LHCN-M2 (cell line): ENCODE data around the gene RCL1. TPM values are rescaled to one million over a fixed set of nuclear protein-coding genes. Genes with fewer than 3 reads are reported as not detected.
A peak's percentile ranks its signal among the peaks of the same experiment; 100 is the strongest.
"Not testable (repeated sequence)": the region's sequence is repeated elsewhere in the genome, so short reads cannot be mapped to it uniquely, and the experiment has no call there.

ENCODE experiments used
- DNase-seq: peaks from one replicate; pipeline ENCODE4 v3.0.0-alpha.2; 2012; ENCODE audit warnings: low read depth
- total RNA-seq: library from RNA; depleted of rRNA; stranded (reverse); fragments of >200 nt; gene quantifications from 2 replicates; pipeline ENCODE4 v1.2.3, GENCODE V29; 2014

RCL1 gene
- total RNA-seq, 1 experiment from 2014 or later: 15.0 TPM

DNA sequence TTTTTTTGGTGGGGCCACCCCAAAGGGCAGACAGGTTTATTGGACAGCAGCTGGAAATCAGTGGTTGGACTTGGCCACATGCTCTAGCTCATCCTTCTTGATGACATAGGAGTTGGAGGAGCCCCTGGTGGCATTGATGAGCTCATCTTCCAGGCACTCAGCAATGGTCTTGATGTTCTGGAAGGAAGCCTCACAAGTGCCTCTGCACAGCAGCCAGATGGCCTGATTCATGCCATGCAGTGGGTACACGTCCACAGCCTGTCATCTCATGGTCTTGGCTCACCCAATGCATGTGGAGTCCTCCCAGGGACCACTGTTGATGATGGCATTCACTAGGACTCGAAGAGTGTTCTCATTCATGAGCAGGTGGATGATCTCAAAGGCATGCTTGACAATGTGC is 11.3 kb upstream of the RCL1 start:
- peak; percentile 34 for DNase-seq

DNA sequence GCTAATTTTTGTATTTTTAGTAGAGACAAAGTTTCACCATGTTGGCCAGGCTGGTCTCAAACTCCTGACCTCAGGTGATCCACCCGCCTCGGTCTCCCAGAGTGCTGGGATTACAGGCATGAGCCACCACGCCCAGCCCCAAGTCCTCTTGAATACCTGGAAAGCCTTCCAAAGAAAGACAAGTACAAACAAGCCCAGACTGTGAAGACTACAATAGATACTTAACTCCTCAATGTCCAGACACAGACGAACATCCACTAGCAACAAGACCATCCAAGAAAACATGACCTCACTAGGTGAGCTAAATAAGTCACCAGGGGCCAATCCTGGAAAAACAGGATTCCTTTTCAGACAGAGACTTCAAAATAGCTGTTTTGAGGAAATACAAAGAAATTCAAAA is 9.6 kb upstream of the RCL1 start:
- not testable (repeated sequence) for DNase-seq

GRCh38 chr9:4784403-4784802 is 8.3 kb upstream of the RCL1 start:
- no peak for DNase-seq

- no peak for DNase-seq
Observed at GRCh38 chr9:4786599-4786998, 6.1 kb upstream of the RCL1 start.

DNA sequence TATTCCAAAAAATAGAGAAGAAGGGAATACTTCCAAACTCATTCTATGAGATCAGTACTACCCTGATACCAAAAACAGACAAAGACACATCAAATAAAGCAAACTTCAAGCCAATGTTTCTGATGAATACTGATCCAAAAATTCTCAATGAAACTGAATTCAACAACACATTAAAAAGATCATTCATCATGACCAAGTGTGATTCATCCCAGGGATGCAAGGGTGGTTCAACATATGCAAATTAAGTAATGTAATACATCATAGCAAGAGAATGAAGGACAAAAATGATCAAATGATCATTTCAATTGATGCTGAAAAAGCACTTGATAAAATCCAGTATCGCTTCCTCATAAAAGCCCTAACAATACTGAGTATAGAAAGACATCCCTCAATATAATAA is 4.9 kb upstream of the RCL1 start:
- no peak for DNase-seq

- DNase-seq: no peak
Observed at GRCh38 chr9:4788703-4789102, 4.0 kb upstream of the RCL1 start.

- peak; percentile 22 for DNase-seq
Observed at GRCh38 chr9:4792054-4792571, 631 bp upstream of the RCL1 start.

GRCh38 chr9:4793459-4794395 is 983 bp downstream of the RCL1 start:
- no peak for DNase-seq

DNA sequence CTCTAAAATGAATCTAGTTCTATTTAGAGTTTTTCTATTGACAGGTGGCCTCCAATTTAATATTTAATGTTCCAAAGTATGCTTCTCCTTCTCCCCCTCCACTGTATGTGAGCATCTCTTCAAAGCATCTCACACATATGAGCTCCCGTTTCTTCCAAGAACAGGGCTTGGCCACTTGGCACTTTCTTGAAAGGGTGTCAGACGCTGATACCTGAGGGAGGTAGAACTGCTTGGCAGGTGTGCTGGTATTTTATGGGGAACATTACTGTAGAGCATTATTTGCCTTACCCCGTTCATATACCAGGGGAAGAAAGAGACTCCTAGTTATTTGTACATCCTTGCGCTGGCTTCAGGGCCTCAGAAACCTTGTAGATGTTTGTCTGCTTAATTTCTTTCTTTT is 1.9 kb downstream of the RCL1 start:
- DNase-seq: no peak

- DNase-seq: not testable (repeated sequence)
Observed at GRCh38 chr9:4795108-4795507, 2.4 kb downstream of the RCL1 start.

DNA sequence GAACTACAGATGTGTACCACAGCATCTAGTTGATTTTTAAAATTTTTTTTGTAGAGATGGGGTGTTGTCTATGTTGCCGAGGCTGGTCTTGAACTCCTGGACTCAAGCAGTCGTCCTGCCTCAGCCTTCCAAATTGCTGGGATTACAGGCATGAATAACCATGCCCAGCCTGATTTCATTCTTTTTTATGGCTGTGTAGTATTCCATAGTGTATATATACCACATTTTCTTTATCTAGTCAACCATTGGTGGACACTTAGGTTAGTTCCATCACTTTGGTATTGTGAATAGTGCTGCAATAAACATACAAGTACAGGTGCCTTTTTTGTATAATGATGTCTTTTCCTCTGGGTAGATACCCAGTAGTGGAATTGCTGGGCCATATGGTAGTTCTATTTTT is 3.8 kb downstream of the RCL1 start:
- DNase-seq: no peak

- DNase-seq: peak; percentile 41
Observed at GRCh38 chr9:4796988-4797853, 4.5 kb downstream of the RCL1 start.

DNA sequence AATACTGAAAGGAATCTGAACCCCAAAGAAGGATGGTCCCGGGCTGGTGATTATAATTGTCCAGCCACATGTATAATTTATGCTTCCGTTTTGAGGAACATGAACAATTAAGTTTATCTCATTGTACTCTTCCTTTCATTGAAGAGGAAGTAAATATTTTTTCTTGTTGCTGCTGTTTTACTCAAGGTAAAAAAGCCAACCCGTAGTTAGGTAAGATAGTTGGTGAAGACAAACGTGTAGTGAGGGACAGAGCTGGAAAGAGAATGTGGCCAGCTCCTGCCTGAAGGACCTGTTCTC is 5.1 kb downstream of the RCL1 start:
- DNase-seq: no peak

DNA sequence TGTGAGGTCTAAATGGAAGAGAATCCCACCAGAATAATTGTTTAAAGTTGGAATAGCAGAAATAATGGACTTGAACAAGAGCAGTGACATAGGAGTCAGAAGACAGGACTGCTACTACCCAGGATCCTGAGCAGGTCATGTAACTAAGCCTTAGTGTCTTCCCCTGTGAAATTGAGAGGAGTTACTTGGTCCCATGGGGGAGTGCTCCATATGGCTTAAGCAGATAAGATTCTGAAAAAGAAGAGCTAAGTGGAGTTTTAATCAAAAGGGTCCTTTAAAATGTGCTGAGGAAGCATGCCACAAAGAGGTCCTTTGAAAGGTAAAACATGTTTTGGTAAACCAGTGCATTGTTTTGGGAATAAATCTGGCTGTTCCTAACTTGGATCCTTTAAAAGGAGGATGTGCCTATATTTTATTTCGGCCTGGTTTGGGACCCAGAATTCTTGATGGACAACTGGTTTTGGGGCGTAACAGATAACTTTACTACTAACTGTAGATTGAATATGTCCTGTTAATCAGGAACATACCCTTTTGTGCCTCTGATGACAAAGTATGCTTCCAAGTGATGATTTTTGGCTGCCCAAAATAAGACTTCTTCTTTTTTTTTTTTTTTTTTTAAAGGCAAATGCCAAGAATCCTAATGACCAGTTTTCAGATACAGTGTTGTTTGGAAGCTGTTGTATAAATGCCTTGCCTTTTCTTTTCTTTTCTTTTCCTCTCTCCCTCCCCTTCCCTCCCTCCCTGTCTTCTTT is 5.7 kb downstream of the RCL1 start:
- DNase-seq: no peak

DNA sequence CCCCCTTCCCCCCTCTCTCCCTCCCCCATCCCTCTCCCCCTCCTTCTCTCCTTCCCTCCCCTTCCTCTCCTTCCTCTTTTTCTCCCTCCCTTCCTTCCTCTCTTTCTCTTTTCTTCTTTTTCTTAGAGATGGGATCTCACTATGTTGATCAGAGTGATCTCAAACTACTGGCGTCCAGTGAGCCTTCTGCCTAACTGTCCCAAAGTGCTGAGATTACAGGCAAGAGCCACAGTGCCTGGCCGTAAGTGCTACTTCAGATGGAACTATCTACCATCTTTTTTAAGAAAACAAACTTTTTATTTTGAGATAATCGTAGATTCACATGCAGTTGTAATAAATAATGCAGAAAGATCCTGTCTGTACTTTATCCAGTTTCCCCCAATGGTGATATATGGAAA is 6.3 kb downstream of the RCL1 start:
- DNase-seq: no peak

DNA sequence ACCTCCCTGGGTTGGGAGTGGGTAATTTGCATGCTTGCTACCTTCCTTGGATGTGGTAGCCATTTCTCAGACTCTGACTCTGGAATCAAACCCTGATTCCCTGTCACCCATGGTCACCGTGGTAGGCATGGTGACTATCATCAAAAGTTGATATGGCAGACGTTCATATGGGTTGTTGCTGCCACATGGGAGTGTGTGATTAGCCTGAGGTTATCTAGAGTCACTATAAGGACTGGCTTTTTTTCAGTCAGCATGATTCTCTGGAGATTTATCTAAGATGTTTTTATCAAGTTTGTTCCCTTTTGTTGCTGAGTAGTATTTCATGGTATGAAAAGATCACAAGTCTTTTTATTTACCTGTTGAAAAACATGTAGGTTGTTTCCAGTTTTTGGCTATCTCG is 7.0 kb downstream of the RCL1 start:
- no peak for DNase-seq

GRCh38 chr9:4801156-4801555 is 8.4 kb downstream of the RCL1 start:
- no peak for DNase-seq

- no peak for DNase-seq
Observed at GRCh38 chr9:4803670-4804530, 11.2 kb downstream of the RCL1 start.

GRCh38 chr9:4804531-4805016 is 11.8 kb downstream of the RCL1 start:
- no peak for DNase-seq

GRCh38 chr9:4805191-4805918 is 12.6 kb downstream of the RCL1 start:
- no peak for DNase-seq
